DMS153 (cell line): Measurements from ENCODE around the gene CPSF4L.

ENCODE experiments used
- DNase-seq: peaks from one replicate; lab custom pipeline; 2025; lab: John Stamatoyannopoulos, UW

Gene CPSF4L

GRCh38 chr17:73232587-73233373, 28.9 kb downstream of the CPSF4L start:
- no peak for DNase-seq

- DNase-seq = peak; percentile 91
These were observed 29.7 kb downstream of the CPSF4L start for GRCh38 chr17:73231841-73232586.

GRCh38 chr17:73231395-73231794, 30.3 kb downstream of the CPSF4L start:
- no peak for DNase-seq

GRCh38 chr17:73230088-73230487, 31.6 kb downstream of the CPSF4L start:
- no peak for DNase-seq

- no peak for DNase-seq
These were observed 32.9 kb downstream of the CPSF4L start for GRCh38 chr17:73228748-73229236.

GRCh38 chr17:73227944-73228343, 33.7 kb downstream of the CPSF4L start:
- DNase-seq = no peak

GRCh38 chr17:73227379-73227778, 34.3 kb downstream of the CPSF4L start:
- no peak for DNase-seq

- DNase-seq = no peak
These were observed 35.0 kb downstream of the CPSF4L start for GRCh38 chr17:73226556-73227172.

- DNase-seq = no peak
These were observed 36.9 kb downstream of the CPSF4L start for GRCh38 chr17:73224663-73225305.

- DNase-seq = no peak
These were observed 37.4 kb downstream of the CPSF4L start for GRCh38 chr17:73224237-73224636.

- no peak for DNase-seq
These were observed 38.0 kb downstream of the CPSF4L start for GRCh38 chr17:73223626-73224230.

GRCh38 chr17:73215447-73215846, 46.2 kb downstream of the CPSF4L start:
- DNase-seq = peak; percentile 13

- no peak for DNase-seq
These were observed 46.8 kb downstream of the CPSF4L start for GRCh38 chr17:73214851-73215250.

- DNase-seq = no peak
These were observed 47.7 kb downstream of the CPSF4L start for GRCh38 chr17:73214008-73214407.

- DNase-seq = no peak
These were observed 49.9 kb downstream of the CPSF4L start for GRCh38 chr17:73211745-73212144.

GRCh38 chr17:73210002-73210678, 51.5 kb downstream of the CPSF4L start:
- DNase-seq = no peak

- no peak for DNase-seq
These were observed 52.2 kb downstream of the CPSF4L start for GRCh38 chr17:73209436-73209835.

GRCh38 chr17:73208139-73208827, 53.4 kb downstream of the CPSF4L start:
- DNase-seq = no peak

GRCh38 chr17:73205459-73205961, 56.2 kb downstream of the CPSF4L start:
- DNase-seq = peak; percentile 96

- no peak for DNase-seq
These were observed 57.7 kb downstream of the CPSF4L start for GRCh38 chr17:73203788-73204479.
